ENCODE data around the gene MED12.

The MED12 gene

GRCh38 chrX:71106427-71106826 is 12.0 kb upstream of the MED12 start, which contains the start of gene CXorf65:
CXorf65 (minus strand) TSS chrX:71106740; CDS start chrX:71106556, 184 bp downstream.
- DNase-seq (ENCODE audit: extremely low spot score, insufficient read length, low read depth) (no peak), FAIRE-seq (no peak)

- FAIRE-seq: no peak
- DNase-seq (ENCODE audit: extremely low spot score, insufficient read length, low read depth): no peak
These were observed 11.2 kb upstream of the MED12 start for GRCh38 chrX:71107245-71107644.

GRCh38 chrX:71107762-71108360 is 10.5 kb upstream of the MED12 start:
- DNase-seq (ENCODE audit: extremely low spot score, insufficient read length, low read depth) (no peak), FAIRE-seq (peak; percentile 35)

- DNase-seq (ENCODE audit: extremely low spot score, insufficient read length, low read depth): no peak
- FAIRE-seq: no peak
These were observed 9.3 kb upstream of the MED12 start for GRCh38 chrX:71109051-71109450.

- no peak for DNase-seq (ENCODE audit: extremely low spot score, insufficient read length, low read depth)
- peak; percentile 99 for FAIRE-seq
These were observed 7.1 kb upstream of the MED12 start, which contains the start of gene IL2RG for GRCh38 chrX:71111141-71111843. IL2RG (minus strand) TSS chrX:71111577; CDS start chrX:71111539, 38 bp downstream.

- DNase-seq (ENCODE audit: extremely low spot score, insufficient read length, low read depth): no peak
These were observed 6.4 kb upstream of the MED12 start for GRCh38 chrX:71111921-71112431.

GRCh38 chrX:71117358-71117757 is 1.0 kb upstream of the MED12 start:
- no peak for DNase-seq (ENCODE audit: extremely low spot score, insufficient read length, low read depth)
- no peak for FAIRE-seq

More at GRCh38 chrX:71111921-71112431, 6.4 kb upstream of the MED12 start:
- no peak for FAIRE-seq

GRCh38 chrX:71118985-71119535 is 664 bp downstream of the MED12 start:
- FAIRE-seq (no peak), DNase-seq (ENCODE audit: extremely low spot score, insufficient read length, low read depth) (no peak)

GRCh38 chrX:71128166-71128833 is 9.9 kb downstream of the MED12 start:
- DNase-seq (ENCODE audit: extremely low spot score, insufficient read length, low read depth): no peak
- no peak for FAIRE-seq

- DNase-seq (ENCODE audit: extremely low spot score, insufficient read length, low read depth) (no peak), FAIRE-seq (peak; percentile 89)
These were observed 10.7 kb downstream of the MED12 start for GRCh38 chrX:71128915-71129765.

- DNase-seq (ENCODE audit: extremely low spot score, insufficient read length, low read depth) (no peak), FAIRE-seq (no peak)
These were observed 13.1 kb downstream of the MED12 start for GRCh38 chrX:71131510-71131909.

- no peak for DNase-seq (ENCODE audit: extremely low spot score, insufficient read length, low read depth)
- FAIRE-seq: no peak
These were observed 22.0 kb downstream of the MED12 start for GRCh38 chrX:71140440-71140839.

- no peak for FAIRE-seq
- DNase-seq (ENCODE audit: extremely low spot score, insufficient read length, low read depth): no peak
These were observed 25.1 kb downstream of the MED12 start for GRCh38 chrX:71143508-71143907.

- no peak for FAIRE-seq
- no peak for DNase-seq (ENCODE audit: extremely low spot score, insufficient read length, low read depth)
These were observed 26.3 kb downstream of the MED12 start, which contains the start of gene NLGN3 for GRCh38 chrX:71144651-71145050. NLGN3 (plus strand) TSS chrX:71144841; CDS start chrX:71147750, 2,909 bp downstream.

GRCh38 chrX:71147496-71148277 is 29.3 kb downstream of the MED12 start:
- no peak for FAIRE-seq
- DNase-seq (ENCODE audit: extremely low spot score, insufficient read length, low read depth): no peak

- FAIRE-seq: no peak
- DNase-seq (ENCODE audit: extremely low spot score, insufficient read length, low read depth): no peak
These were observed 29.9 kb downstream of the MED12 start for GRCh38 chrX:71148278-71148663.

GRCh38 chrX:71151366-71151765 is 33.0 kb downstream of the MED12 start:
- no peak for DNase-seq (ENCODE audit: extremely low spot score, insufficient read length, low read depth)
- no peak for FAIRE-seq

- no peak for FAIRE-seq
- DNase-seq (ENCODE audit: extremely low spot score, insufficient read length, low read depth): no peak
These were observed 35.8 kb downstream of the MED12 start for GRCh38 chrX:71154196-71154595.

- no peak for FAIRE-seq
- no peak for DNase-seq (ENCODE audit: extremely low spot score, insufficient read length, low read depth)
These were observed 36.2 kb downstream of the MED12 start for GRCh38 chrX:71154641-71155040.

All from GM18507 (cell line).